ENCODE data around the gene ATAT1. TPM values are rescaled to one million over a fixed set of nuclear protein-coding genes. Genes with fewer than 3 reads are reported as not detected.
"Not testable (repeated sequence)": the region's sequence is repeated elsewhere in the genome, so short reads cannot be mapped to it uniquely, and the experiment has no call there.

Gene ATAT1
- total RNA-seq (10 to 100 TPM; 18.7 to 27.2 TPM), polyA plus RNA-seq (ENCODE audit: insufficient read length in 2 of 2) (100 to 1,000 TPM; 175 to 184 TPM)
- long read RNA-seq, donor 1, transcript ATAT1-202 (10 exons, 2,061 nt): minor isoform, 9 of 40 reads
- long read RNA-seq, donor 1, transcript ATAT1-205 (10 exons, 2,646 nt): minor isoform, 5 of 40 reads
- long read RNA-seq, donor 1, transcript ATAT1-203 (11 exons, 2,119 nt): major isoform, 23 of 40 reads
- long read RNA-seq, donor 1, partial matches to known transcripts: 0 of 40 reads
- long read RNA-seq, donor 1, other reads (novel, unspliced or antisense): 0 of 40 reads
- long read RNA-seq, donor 2, transcript ATAT1-203 (11 exons, 2,119 nt): major isoform, 16 of 33 reads
- long read RNA-seq, donor 2, transcript ATAT1-202 (10 exons, 2,061 nt): minor isoform, 9 of 33 reads
- long read RNA-seq, donor 2, partial matches to known transcripts: 0 of 33 reads
- long read RNA-seq, donor 2, other reads (novel, unspliced or antisense): 0 of 33 reads
- long read RNA-seq, donor 3, transcript ATAT1-203 (11 exons, 2,119 nt): minor isoform, 11 of 42 reads
- long read RNA-seq, donor 3, transcript ATAT1-201 (9 exons, 2,611 nt): minor isoform, 6 of 42 reads
- long read RNA-seq, donor 3, transcript ATAT1-205 (10 exons, 2,646 nt): minor isoform, 6 of 42 reads
- long read RNA-seq, donor 3, transcript ATAT1-202 (10 exons, 2,061 nt): major isoform, 13 of 42 reads
- long read RNA-seq, donor 3, partial matches to known transcripts: 5 of 42 reads
- long read RNA-seq, donor 3, other reads (novel, unspliced or antisense): 0 of 42 reads
- long read RNA-seq, donor 4, transcript ATAT1-205 (10 exons, 2,646 nt): major isoform, 6 of 20 reads
- long read RNA-seq, donor 4, partial matches to known transcripts: 5 of 20 reads
- long read RNA-seq, donor 4, other reads (novel, unspliced or antisense): 0 of 20 reads

- DNase-seq (ENCODE audit: low read depth in 4 of 6, low spot score in 6 of 6): peak; percentile 67 to 97 (median 80)
- 1% methylated on average over 36 of the region's 36 CpGs for WGBS (ENCODE audit: insufficient coverage)
- Histone ChIP-seq H3K36me3 (ENCODE audit: control insufficient read depth, insufficient read depth, low read length) (peaks cover 76% of the 10 kb centered on the region), H3K27me3 (ENCODE audit: control insufficient read depth, insufficient read depth, low read length) (no peaks in the 10 kb centered on the region), H3K4me1 (ENCODE audit: control insufficient read depth, insufficient read depth, low read length) (peaks cover 27% of the 10 kb centered on the region), H3K27ac (ENCODE audit: low read depth, low read length) (peak within 1 kb of the TSS; percentile 97), H3K9me3 (ENCODE audit: control insufficient read depth, insufficient read depth, low read length) (no peaks in the 10 kb centered on the region), H3K4me3 (ENCODE audit: low read depth, low read length) (peak within 1 kb of the TSS; percentile 83)
Observed at GRCh38 chr6:30626484-30627366, at the start of gene ATAT1. Gene ATAT1 (plus strand): TSS chr6:30626874.

GRCh38 chr6:30578051-30578450 lies 48.6 kb upstream of the ATAT1 start:
- Histone ChIP-seq H3K36me3 (ENCODE audit: control insufficient read depth, insufficient read depth, low read length) (peaks cover 58% of the 10 kb centered on the region), H3K27me3 (ENCODE audit: control insufficient read depth, insufficient read depth, low read length) (no peaks in the 10 kb centered on the region), H3K9me3 (ENCODE audit: control insufficient read depth, insufficient read depth, low read length) (no peaks in the 10 kb centered on the region), H3K4me1 (ENCODE audit: control insufficient read depth, insufficient read depth, low read length) (no peaks in the 10 kb centered on the region), H3K27ac (ENCODE audit: low read depth, low read length) (no peak overlapping the region), H3K4me3 (ENCODE audit: low read depth, low read length) (no peak overlapping the region)
- WGBS (ENCODE audit: insufficient coverage): 100% methylated on average over 4 of the region's 8 CpGs
- DNase-seq (ENCODE audit: low read depth in 4 of 6, low spot score in 6 of 6): no peak

GRCh38 chr6:30583921-30584320 lies 42.8 kb upstream of the ATAT1 start:
- H3K36me3 ChIP-seq (ENCODE audit: control insufficient read depth, insufficient read depth, low read length): peaks cover 95% of the 10 kb centered on the region
- WGBS (ENCODE audit: insufficient coverage): 89% methylated on average over 3 of the region's 5 CpGs

GRCh38 chr6:30589754-30590358 lies 36.8 kb upstream of the ATAT1 start:
- no peak overlapping the region for H3K4me3 ChIP-seq (ENCODE audit: low read depth, low read length)
- H3K36me3 ChIP-seq (ENCODE audit: control insufficient read depth, insufficient read depth, low read length): peaks cover 87% of the 10 kb centered on the region
- DNase-seq (ENCODE audit: low read depth in 4 of 6, low spot score in 6 of 6): no peak
- H3K27me3 ChIP-seq (ENCODE audit: control insufficient read depth, insufficient read depth, low read length): no peaks in the 10 kb centered on the region
- H3K27ac ChIP-seq (ENCODE audit: low read depth, low read length): no peak overlapping the region
- 92% methylated on average over 10 of the region's 15 CpGs for WGBS (ENCODE audit: insufficient coverage)
- no peaks in the 10 kb centered on the region for H3K4me1 ChIP-seq (ENCODE audit: control insufficient read depth, insufficient read depth, low read length)
- H3K9me3 ChIP-seq (ENCODE audit: control insufficient read depth, insufficient read depth, low read length): no peaks in the 10 kb centered on the region

More at GRCh38 chr6:30583921-30584320, 42.8 kb upstream of the ATAT1 start:
- no peak overlapping the region for H3K27ac ChIP-seq (ENCODE audit: low read depth, low read length)
- H3K27me3 ChIP-seq (ENCODE audit: control insufficient read depth, insufficient read depth, low read length): no peaks in the 10 kb centered on the region
- no peak overlapping the region for H3K4me3 ChIP-seq (ENCODE audit: low read depth, low read length)
- no peaks in the 10 kb centered on the region for H3K4me1 ChIP-seq (ENCODE audit: control insufficient read depth, insufficient read depth, low read length)
- H3K9me3 ChIP-seq (ENCODE audit: control insufficient read depth, insufficient read depth, low read length): no peaks in the 10 kb centered on the region
- DNase-seq (ENCODE audit: low read depth in 4 of 6, low spot score in 6 of 6): peak in 1 of 6 donors; percentile 41

- Histone ChIP-seq H3K27me3 (ENCODE audit: control insufficient read depth, insufficient read depth, low read length) (no peaks in the 10 kb centered on the region), H3K4me3 (ENCODE audit: low read depth, low read length) (no peak overlapping the region), H3K36me3 (ENCODE audit: control insufficient read depth, insufficient read depth, low read length) (peaks cover 85% of the 10 kb centered on the region), H3K4me1 (ENCODE audit: control insufficient read depth, insufficient read depth, low read length) (no peaks in the 10 kb centered on the region), H3K9me3 (ENCODE audit: control insufficient read depth, insufficient read depth, low read length) (no peaks in the 10 kb centered on the region), H3K27ac (ENCODE audit: low read depth, low read length) (no peak overlapping the region)
- 89% methylated on average over 7 of the region's 8 CpGs for WGBS (ENCODE audit: insufficient coverage)
- no peak for DNase-seq (ENCODE audit: low read depth in 4 of 6, low spot score in 6 of 6)
Observed at GRCh38 chr6:30590509-30590908, 36.2 kb upstream of the ATAT1 start.

- no peak for DNase-seq (ENCODE audit: low read depth in 4 of 6, low spot score in 6 of 6)
- Histone ChIP-seq H3K4me1 (ENCODE audit: control insufficient read depth, insufficient read depth, low read length) (no peaks in the 10 kb centered on the region), H3K27ac (ENCODE audit: low read depth, low read length) (no peak overlapping the region), H3K36me3 (ENCODE audit: control insufficient read depth, insufficient read depth, low read length) (peaks cover 80% of the 10 kb centered on the region), H3K4me3 (ENCODE audit: low read depth, low read length) (no peak overlapping the region), H3K9me3 (ENCODE audit: control insufficient read depth, insufficient read depth, low read length) (no peaks in the 10 kb centered on the region), H3K27me3 (ENCODE audit: control insufficient read depth, insufficient read depth, low read length) (no peaks in the 10 kb centered on the region)
- WGBS (ENCODE audit: insufficient coverage): no CpG with 5 or more reads among the region's 1 CpG
Observed at GRCh38 chr6:30591008-30591407, 35.7 kb upstream of the ATAT1 start.

GRCh38 chr6:30592287-30592686 lies 34.4 kb upstream of the ATAT1 start:
- Histone ChIP-seq H3K9me3 (ENCODE audit: control insufficient read depth, insufficient read depth, low read length) (no peaks in the 10 kb centered on the region), H3K27me3 (ENCODE audit: control insufficient read depth, insufficient read depth, low read length) (no peaks in the 10 kb centered on the region), H3K27ac (ENCODE audit: low read depth, low read length) (no peak overlapping the region), H3K4me1 (ENCODE audit: control insufficient read depth, insufficient read depth, low read length) (no peaks in the 10 kb centered on the region), H3K36me3 (ENCODE audit: control insufficient read depth, insufficient read depth, low read length) (peaks cover 67% of the 10 kb centered on the region), H3K4me3 (ENCODE audit: low read depth, low read length) (no peak overlapping the region)
- WGBS (ENCODE audit: insufficient coverage): no CpG with 5 or more reads among the region's 1 CpG
- DNase-seq (ENCODE audit: low read depth in 4 of 6, low spot score in 6 of 6): no peak

- not testable (repeated sequence) for H3K4me1 ChIP-seq (ENCODE audit: control insufficient read depth, insufficient read depth, low read length); H3K27me3 ChIP-seq (ENCODE audit: control insufficient read depth, insufficient read depth, low read length); H3K9me3 ChIP-seq (ENCODE audit: control insufficient read depth, insufficient read depth, low read length); H3K4me3 ChIP-seq (ENCODE audit: low read depth, low read length); H3K27ac ChIP-seq (ENCODE audit: low read depth, low read length)
- H3K36me3 ChIP-seq (ENCODE audit: control insufficient read depth, insufficient read depth, low read length): peaks cover 50% of the 10 kb centered on the region
- 88% methylated on average over 2 of the region's 15 CpGs for whole genome bisulfite sequencing (ENCODE audit: insufficient coverage)
- peak in 4 of 6 donors; percentile 43 to 89 (median 74) for DNase-seq (ENCODE audit: low read depth in 4 of 6, low spot score in 6 of 6)
Observed at GRCh38 chr6:30597315-30598144, 29.1 kb upstream of the ATAT1 start.
